Endothelial cell of umbilical vein (primary cell): ENCODE results near the gene MASP1.
"Not testable (repeated sequence)": the region's sequence is repeated elsewhere in the genome, so short reads cannot be mapped to it uniquely, and the experiment has no call there.

Experiments
- CTCF ChIP-seq, 2 donors: IDR thresholded peaks; 1 replicate in 1 of 2; 2 replicates in 1 of 2; pipeline ENCODE4 v1.5.1; 2011; ENCODE audit warnings: low read length in 2 of 2, mild to moderate bottlenecking in 2 of 2, moderate library complexity in 2 of 2, control low read depth in 1 of 2, inconsistent platforms in 1 of 2, low read depth in 1 of 2; ENCODE audit not compliant: insufficient read depth in 1 of 2; ENCODE audit errors: extremely low read depth in 1 of 2
- EZH2 ChIP-seq: IDR thresholded peaks from 2 replicates; pipeline ENCODE4 v1.6.1; 2012; ENCODE audit warnings: borderline replicate concordance, low read depth, mild to moderate bottlenecking, moderate library complexity, low read length, inconsistent platforms; ENCODE audit not compliant: severe bottlenecking
- JUN ChIP-seq: IDR thresholded peaks from 2 replicates; pipeline ENCODE4 v1.6.1; 2011; ENCODE audit warnings: borderline replicate concordance, low read depth; ENCODE audit not compliant: insufficient read length, insufficient read depth
- MAX ChIP-seq: IDR thresholded peaks from 2 replicates; pipeline ENCODE4 v1.6.1; 2011; ENCODE audit not compliant: insufficient read depth, insufficient read length
- POLR2A ChIP-seq: IDR thresholded peaks from 2 replicates; pipeline ENCODE4 v1.6.1; 2012; ENCODE audit warnings: low read depth, mild to moderate bottlenecking, control low read depth, low read length
- POLR2AphosphoS5 ChIP-seq: IDR thresholded peaks from 2 replicates; pipeline ENCODE4 v1.6.1; 2012; ENCODE audit warnings: low read depth, mild to moderate bottlenecking, control low read depth, low read length, moderate library complexity; ENCODE audit not compliant: insufficient read depth

- not testable (repeated sequence) for TF ChIP-seq POLR2A; CTCF (IDR thresholded peaks at IDR 0.05; ENCODE audit: extremely low read depth in 1 of 2, insufficient read depth in 1 of 2, low read depth in 1 of 2, low read length in 2 of 2); POLR2AphosphoS5; EZH2; MAX; JUN
These were observed 92.0 kb downstream of the MASP1 start for GRCh38 chr3:187199463-187200050.
